OCI-LY1 (cell line): ENCODE measurements around the gene CREB3L1.

Experiments used
- H2AFZ ChIP-seq: fragments of 200-600 bp; sonication (generic), shearing (Covaris generic); 2 replicates; pipeline ENCODE4 v1.6.0; 2014; ENCODE audit warnings: antibody characterized with exemption, mild to moderate bottlenecking, low read length
- H3F3A ChIP-seq: fragments of 200-600 bp; sonication (generic), shearing (Covaris generic); 2 replicates; pipeline ENCODE4 v1.6.0; 2014; ENCODE audit warnings: mild to moderate bottlenecking, antibody characterized with exemption, low read length, moderate library complexity; ENCODE audit not compliant: insufficient read depth
- H3K27ac ChIP-seq: fragments of 200-600 bp; sonication (generic); 2 replicates; pipeline ENCODE4 v1.5.1; 2014; ENCODE audit warnings: low read length, mixed run types, mild to moderate bottlenecking, low read depth; ENCODE audit not compliant: poor library complexity, severe bottlenecking
- H3K27me3 ChIP-seq: fragments of 200-600 bp; sonication (generic); 2 replicates; pipeline ENCODE4 v1.6.0; 2014; ENCODE audit warnings: antibody characterized with exemption, mild to moderate bottlenecking, low read length, moderate library complexity; ENCODE audit not compliant: insufficient read depth
- H3K36me3 ChIP-seq: fragments of 200-600 bp; sonication (generic); 2 replicates; pipeline ENCODE4 v1.6.1; 2014; ENCODE audit warnings: mild to moderate bottlenecking, antibody characterized with exemption, low read length, moderate library complexity, mixed read lengths; ENCODE audit not compliant: insufficient read depth
- H3K4me1 ChIP-seq: fragments of 200-600 bp; sonication (generic); 2 replicates; pipeline ENCODE4 v1.5.1; 2014; ENCODE audit warnings: mild to moderate bottlenecking, low read length, moderate library complexity; ENCODE audit not compliant: insufficient read depth, severe bottlenecking
- H3K4me2 ChIP-seq: fragments of 200-600 bp; sonication (generic), shearing (Covaris generic); 2 replicates; pipeline ENCODE4 v1.6.1; 2014; ENCODE audit warnings: low read length
- H3K4me3 ChIP-seq: fragments of 200-600 bp; sonication (generic); 2 replicates; pipeline ENCODE4 v1.5.1; 2014; ENCODE audit warnings: low read length, low read depth, mild to moderate bottlenecking, mixed read lengths; ENCODE audit not compliant: poor library complexity, severe bottlenecking
- H3K79me2 ChIP-seq: fragments of 200-600 bp; shearing (Covaris generic); 2 replicates; pipeline ENCODE4 v1.6.1; 2016; ENCODE audit warnings: mixed run types, low read length, mixed read lengths; ENCODE audit not compliant: insufficient read depth
- H3K9ac ChIP-seq: fragments of 200-600 bp; sonication (generic), shearing (Covaris generic); 2 replicates; pipeline ENCODE4 v1.6.1; 2014; ENCODE audit warnings: mild to moderate bottlenecking, low read length, mixed read lengths
- H3K9me2 ChIP-seq: fragments of 200-600 bp; sonication (generic), shearing (Covaris generic); 2 replicates; pipeline ENCODE4 v1.6.1; 2014; ENCODE audit warnings: low read depth, mild to moderate bottlenecking, low read length, mixed read lengths
- H3K9me3 ChIP-seq: fragments of 200-600 bp; shearing (Covaris generic); 2 replicates; pipeline ENCODE4 v1.6.1; 2014; ENCODE audit warnings: low read length, mixed read lengths
- H4K20me1 ChIP-seq: fragments of 200-600 bp; sonication (generic), shearing (Covaris generic); 2 replicates; pipeline ENCODE4 v1.6.0; 2016; ENCODE audit warnings: mild to moderate bottlenecking, low read length; ENCODE audit not compliant: insufficient read depth
- CTCF ChIP-seq: fragments of 200-600 bp; sonication (generic), shearing (Covaris generic); IDR thresholded peaks from 2 replicates; pipeline ENCODE4 v1.5.1; 2017; ENCODE audit warnings: mild to moderate bottlenecking, antibody characterized with exemption, low read length, moderate library complexity, mixed read lengths
- EZH2 ChIP-seq: fragments of 200-600 bp; sonication (generic), shearing (Covaris generic); IDR thresholded peaks from 2 replicates; pipeline ENCODE4 v1.8.0; 2017; ENCODE audit warnings: borderline replicate concordance, mixed run types, mild to moderate bottlenecking, antibody characterized with exemption, low read length, moderate library complexity, mixed read lengths

CREB3L1 gene

DNA sequence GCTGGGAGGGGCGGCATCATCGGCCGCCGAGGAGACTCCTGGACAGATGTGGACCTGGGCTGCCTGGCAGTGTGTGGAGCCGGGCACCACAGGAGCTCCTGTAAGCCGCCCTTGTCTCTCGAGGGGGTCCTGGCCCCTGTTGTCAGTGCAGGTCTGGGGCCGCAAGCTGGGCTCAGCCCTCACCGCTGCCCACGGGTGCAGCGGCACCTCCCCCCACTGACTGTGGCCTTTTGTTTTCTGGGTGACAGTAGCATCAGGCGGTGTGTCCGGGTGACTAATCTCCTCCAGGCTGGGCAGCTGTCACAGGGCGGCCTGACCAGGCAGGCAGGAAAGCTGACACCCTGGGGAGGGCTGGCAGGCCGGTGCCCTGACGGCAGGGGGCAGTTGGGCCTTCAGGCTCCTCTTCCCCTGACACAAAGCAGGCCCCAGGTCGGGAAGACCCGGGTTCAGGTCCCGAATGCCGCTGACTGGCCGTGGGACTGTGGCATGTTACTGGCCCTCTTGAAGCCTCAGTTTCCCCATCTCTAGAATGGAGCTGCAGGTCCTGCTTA, 86.1 kb downstream of the CREB3L1 start:
- H3K4me3 ChIP-seq: no peak overlapping the region
- TF ChIP-seq CTCF (no peak), EZH2 (no peak)
- H2AFZ ChIP-seq: no peak overlapping the region
- no peaks in the 10 kb centered on the region for H4K20me1 ChIP-seq
- no peak overlapping the region for H3K27ac ChIP-seq
- H3K4me1 ChIP-seq: peaks cover 45% of the 10 kb centered on the region
- no peak overlapping the region for H3K9ac ChIP-seq
- H3K79me2 ChIP-seq: peaks cover 8% of the 10 kb centered on the region; the same call in 1 of the 2 replicates
- no peaks in the 10 kb centered on the region for H3K9me3 ChIP-seq
- H3K27me3 ChIP-seq: no peaks in the 10 kb centered on the region
- no peaks in the 10 kb centered on the region for H3F3A ChIP-seq
- H3K4me2 ChIP-seq: no peak overlapping the region; the same call in 1 of the 2 replicates
- peaks cover 12% of the 10 kb centered on the region; the same call in 1 of the 2 replicates for H3K36me3 ChIP-seq
- no peaks in the 10 kb centered on the region for H3K9me2 ChIP-seq

- H3K27me3 ChIP-seq: no peaks in the 10 kb centered on the region
- no peak overlapping the region for H3K4me3 ChIP-seq
- H3K79me2 ChIP-seq: peaks cover 8% of the 10 kb centered on the region; the same call in 1 of the 2 replicates
- H3K9me2 ChIP-seq: no peaks in the 10 kb centered on the region
- H3K9ac ChIP-seq: no peak overlapping the region; the same call in 1 of the 2 replicates
- H3K9me3 ChIP-seq: no peaks in the 10 kb centered on the region
- peaks cover 45% of the 10 kb centered on the region for H3K4me1 ChIP-seq
- peak overlapping the region; percentile 10 for H3K27ac ChIP-seq
- no peaks in the 10 kb centered on the region for H4K20me1 ChIP-seq
- no peak overlapping the region; the same call in 1 of the 2 replicates for H3K4me2 ChIP-seq
- no peak for TF ChIP-seq EZH2
- TF ChIP-seq CTCF: no peak
- H3K36me3 ChIP-seq: peaks cover 17% of the 10 kb centered on the region; the same call in 1 of the 2 replicates
- H2AFZ ChIP-seq: no peak overlapping the region
- H3F3A ChIP-seq: no peaks in the 10 kb centered on the region
Measured at GRCh38 chr11:46364056-46364455, 86.6 kb downstream of the CREB3L1 start.

DNA sequence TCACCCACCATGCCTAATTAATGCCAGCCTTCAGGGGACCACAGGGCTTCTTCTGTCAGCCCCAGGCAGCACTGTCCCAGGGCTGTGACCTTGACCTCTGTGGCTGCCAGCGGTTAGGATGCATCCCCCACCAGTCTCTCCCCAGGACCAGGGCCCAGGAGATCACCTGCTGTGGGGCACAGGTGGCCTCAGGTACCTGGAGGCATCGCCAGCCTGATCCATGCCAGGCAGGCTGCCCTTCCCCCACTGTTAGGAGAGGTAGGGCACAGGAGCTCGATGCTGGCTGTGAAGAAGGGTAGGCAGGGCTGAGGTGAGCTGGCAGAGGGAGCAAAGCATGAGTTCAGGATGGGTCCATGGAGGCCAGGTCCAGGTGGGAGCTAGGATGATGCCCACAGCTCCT, 87.3 kb downstream of the CREB3L1 start:
- TF ChIP-seq CTCF (no peak), EZH2 (no peak)
- Histone ChIP-seq H4K20me1 (no peaks in the 10 kb centered on the region), H3K27me3 (no peaks in the 10 kb centered on the region), H3F3A (no peaks in the 10 kb centered on the region), H3K9ac (no peak overlapping the region), H3K4me1 (peaks cover 45% of the 10 kb centered on the region), H3K4me3 (no peak overlapping the region), H3K4me2 (no peak overlapping the region), H2AFZ (no peak overlapping the region), H3K27ac (peak overlapping the region; percentile 44), H3K36me3 (peaks cover 23% of the 10 kb centered on the region; the same call in 1 of the 2 replicates), H3K9me2 (no peaks in the 10 kb centered on the region), H3K79me2 (peaks cover 8% of the 10 kb centered on the region; the same call in 1 of the 2 replicates), H3K9me3 (no peaks in the 10 kb centered on the region)
